Adrenal gland (tissue), 5 donors: ENCODE results near the gene TAGLN2.

Source experiments
- POLR2A ChIP-seq, 2 donors: fragments of 450-650 bp; IDR thresholded peaks; one replicate each; pipeline ENCODE4 v1.6.1; 2017; ENCODE audit warnings: antibody characterized with exemption in 2 of 2, mild to moderate bottlenecking in 2 of 2, moderate library complexity in 1 of 2
- TF ChIP-seq, protein P1 (sequence below), 6 experiments: fragments of 450-650 bp in 4 of 6; fragments of 200-600 bp in 2 of 6; sonication (generic) in 1 of 6; IDR thresholded peaks; 1 replicate in 5 of 6; 2 replicates in 1 of 6; pipeline versions ENCODE4 v1.5.1 to v1.8.0; 2016 to 2021; ENCODE audit warnings: antibody characterized with exemption in 6 of 6, mild to moderate bottlenecking in 2 of 6, moderate library complexity in 1 of 6
- donor health status: DM: no; HTN: no; CAD: no.

DNA sequence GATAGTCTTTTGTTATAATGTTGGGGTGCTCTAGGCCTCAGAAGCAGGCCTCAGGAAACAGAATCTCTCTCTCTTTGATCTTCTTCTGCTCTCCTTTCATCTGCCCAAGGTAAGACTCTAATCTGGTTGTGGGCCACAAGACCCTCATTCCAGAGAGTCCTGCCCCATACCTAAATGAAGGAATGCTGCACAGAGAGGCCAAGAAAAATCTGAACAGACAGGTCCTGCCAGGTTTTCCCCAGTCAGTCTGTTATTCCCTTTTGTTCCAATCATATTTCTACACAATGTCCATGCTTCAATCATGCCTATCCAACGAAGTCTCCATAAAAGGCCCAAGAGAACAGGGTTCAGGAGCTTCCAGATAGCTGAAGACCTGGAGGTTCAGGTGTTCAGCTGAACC, 18.3 kb downstream of the TAGLN2 start:
- TF ChIP-seq, protein P1, sequence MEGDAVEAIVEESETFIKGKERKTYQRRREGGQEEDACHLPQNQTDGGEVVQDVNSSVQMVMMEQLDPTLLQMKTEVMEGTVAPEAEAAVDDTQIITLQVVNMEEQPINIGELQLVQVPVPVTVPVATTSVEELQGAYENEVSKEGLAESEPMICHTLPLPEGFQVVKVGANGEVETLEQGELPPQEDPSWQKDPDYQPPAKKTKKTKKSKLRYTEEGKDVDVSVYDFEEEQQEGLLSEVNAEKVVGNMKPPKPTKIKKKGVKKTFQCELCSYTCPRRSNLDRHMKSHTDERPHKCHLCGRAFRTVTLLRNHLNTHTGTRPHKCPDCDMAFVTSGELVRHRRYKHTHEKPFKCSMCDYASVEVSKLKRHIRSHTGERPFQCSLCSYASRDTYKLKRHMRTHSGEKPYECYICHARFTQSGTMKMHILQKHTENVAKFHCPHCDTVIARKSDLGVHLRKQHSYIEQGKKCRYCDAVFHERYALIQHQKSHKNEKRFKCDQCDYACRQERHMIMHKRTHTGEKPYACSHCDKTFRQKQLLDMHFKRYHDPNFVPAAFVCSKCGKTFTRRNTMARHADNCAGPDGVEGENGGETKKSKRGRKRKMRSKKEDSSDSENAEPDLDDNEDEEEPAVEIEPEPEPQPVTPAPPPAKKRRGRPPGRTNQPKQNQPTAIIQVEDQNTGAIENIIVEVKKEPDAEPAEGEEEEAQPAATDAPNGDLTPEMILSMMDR (IDR thresholded peaks at IDR 0.05), result no peak
- no peak for TF ChIP-seq POLR2A (IDR thresholded peaks at IDR 0.05)
